Right hindlimb (tissue), 1 donor: Measurements from ENCODE around the gene PAX6.

ENCODE experiments used
- DNase-seq: peaks from one replicate; pipeline ENCODE4 v3.0.0-alpha.2; 2018

The PAX6 gene

GRCh38 chr11:31810779-31811647, at the start of gene PAX6:
Gene PAX6, minus strand, starts transcription at chr11:31811322. Its CDS starts 4,911 bp downstream, at chr11:31806411.
- peak; percentile 46 for DNase-seq

- DNase-seq = no peak
Measured at GRCh38 chr11:31860391-31860790, 49.3 kb upstream of the PAX6 start.

GRCh38 chr11:31856248-31856647, 45.1 kb upstream of the PAX6 start:
- no peak for DNase-seq

- DNase-seq = no peak
Measured at GRCh38 chr11:31855466-31855865, 44.3 kb upstream of the PAX6 start.

GRCh38 chr11:31850365-31850764, 39.2 kb upstream of the PAX6 start:
- DNase-seq = no peak

GRCh38 chr11:31847761-31848160, 36.6 kb upstream of the PAX6 start:
- no peak for DNase-seq

GRCh38 chr11:31845331-31845730, 34.2 kb upstream of the PAX6 start:
- no peak for DNase-seq

- no peak for DNase-seq
Measured at GRCh38 chr11:31844351-31844750, 33.2 kb upstream of the PAX6 start.

- no peak for DNase-seq
Measured at GRCh38 chr11:31841435-31841834, 30.3 kb upstream of the PAX6 start.

GRCh38 chr11:31834237-31834636, 23.1 kb upstream of the PAX6 start:
- DNase-seq = no peak

- DNase-seq = no peak
Measured at GRCh38 chr11:31830406-31830805, 19.3 kb upstream of the PAX6 start.

GRCh38 chr11:31828217-31828616, 17.1 kb upstream of the PAX6 start:
- no peak for DNase-seq

GRCh38 chr11:31827455-31828206, 16.5 kb upstream of the PAX6 start:
- DNase-seq = no peak

- no peak for DNase-seq
Measured at GRCh38 chr11:31826536-31827438, 15.7 kb upstream of the PAX6 start.

- no peak for DNase-seq
Measured at GRCh38 chr11:31825838-31826484, 14.8 kb upstream of the PAX6 start.

GRCh38 chr11:31824879-31825837, 14.0 kb upstream of the PAX6 start:
- no peak for DNase-seq

- DNase-seq = no peak
Measured at GRCh38 chr11:31824332-31824878, 13.3 kb upstream of the PAX6 start.

GRCh38 chr11:31823644-31824331, 12.7 kb upstream of the PAX6 start:
- DNase-seq = no peak

- no peak for DNase-seq
Measured at GRCh38 chr11:31822927-31823643, 12.0 kb upstream of the PAX6 start.
